GM23338 (cell line): ENCODE measurements around the gene ZNF592. TPM values are rescaled to one million over a fixed set of nuclear protein-coding genes. Genes with fewer than 3 reads are reported as not detected.

Experiments used
- ATAC-seq: fragments of 200-7000 bp; cut with Tn5 transposase; 3 replicates; pipeline ENCODE4 v1.9.1; 2020
- DNase-seq: peaks from one replicate; pipeline ENCODE4 v3.0.0-alpha.2; 2015; ENCODE audit warnings: low spot score
- H2AFZ ChIP-seq: fragments of 200-600 bp; sonication (generic); 2 replicates; pipeline ENCODE4 v1.8.0; 2016; ENCODE audit warnings: antibody characterized with exemption, mild to moderate bottlenecking, moderate library complexity
- H3F3A ChIP-seq: fragments of 200-600 bp; sonication (generic); replicated peaks from 2 replicates; pipeline ENCODE4 v1.8.0; 2017; ENCODE audit warnings: antibody characterized with exemption, mixed run types, low read depth
- H3K27ac ChIP-seq: fragments of 200-600 bp; sonication (generic); 2 replicates; pipeline ENCODE4 v1.6.1; 2016; ENCODE audit warnings: low read depth
- H3K27me3 ChIP-seq: fragments of 200-600 bp; sonication (generic); 2 replicates; pipeline ENCODE4 v1.8.0; 2016; ENCODE audit warnings: mild to moderate bottlenecking, mixed run types, moderate library complexity; ENCODE audit not compliant: insufficient read depth
- H3K36me3 ChIP-seq: fragments of 200-600 bp; sonication (generic); 2 replicates; pipeline ENCODE4 v1.8.0; 2016; ENCODE audit warnings: mild to moderate bottlenecking; ENCODE audit not compliant: insufficient read depth
- H3K4me1 ChIP-seq: fragments of 200-600 bp; sonication (generic); 2 replicates; pipeline ENCODE4 v1.8.0; 2016; ENCODE audit warnings: mild to moderate bottlenecking, moderate library complexity; ENCODE audit not compliant: insufficient read depth
- H3K4me2 ChIP-seq: fragments of 200-600 bp; sonication (generic); 2 replicates; pipeline ENCODE4 v1.7.1; 2017; ENCODE audit warnings: mixed run types
- H3K4me3 ChIP-seq: fragments of 200-600 bp; sonication (generic); 2 replicates; pipeline ENCODE4 v1.6.1; 2016; ENCODE audit warnings: mixed run types
- H3K79me2 ChIP-seq: fragments of 200-600 bp; sonication (generic); replicated peaks from 2 replicates; pipeline ENCODE4 v1.8.0; 2017; ENCODE audit warnings: mild to moderate bottlenecking; ENCODE audit not compliant: insufficient read depth
- H3K9me2 ChIP-seq: fragments of 200-600 bp; sonication (generic); 2 replicates; pipeline ENCODE4 v1.8.0; 2017; ENCODE audit not compliant: insufficient read depth
- H4K20me1 ChIP-seq: fragments of 200-600 bp; sonication (generic); replicated peaks from 2 replicates; pipeline ENCODE4 v1.8.0; 2017; ENCODE audit warnings: mild to moderate bottlenecking; ENCODE audit not compliant: insufficient read depth
- H3K27ac Mint-ChIP-seq: 2 replicates; pipeline ENCODE4 v1.8.0; 2020; ENCODE audit warnings: inconsistent platforms, mild to moderate bottlenecking, moderate library complexity, mixed read lengths
- H3K27me3 Mint-ChIP-seq: 3 replicates; pipeline ENCODE4 v1.8.0; 2022; ENCODE audit warnings: low read depth, mild to moderate bottlenecking, moderate library complexity, mixed read lengths, inconsistent platforms; ENCODE audit not compliant: insufficient read depth, poor library complexity
- H3K36me3 Mint-ChIP-seq: 3 replicates; pipeline ENCODE4 v1.8.0; 2021; ENCODE audit warnings: low read depth, mild to moderate bottlenecking, inconsistent platforms, moderate library complexity, mixed read lengths
- H3K4me1 Mint-ChIP-seq: 3 replicates; pipeline ENCODE4 v1.8.0; 2020; ENCODE audit warnings: mild to moderate bottlenecking, inconsistent platforms, mixed read lengths
- H3K4me3 Mint-ChIP-seq: 3 replicates; pipeline ENCODE4 v1.8.0; 2021; ENCODE audit warnings: moderate library complexity, mild to moderate bottlenecking, inconsistent platforms, mixed read lengths
- H3K9me3 Mint-ChIP-seq: 3 replicates; pipeline ENCODE4 v1.8.0; 2020; ENCODE audit warnings: moderate library complexity, mild to moderate bottlenecking, inconsistent platforms, mixed read lengths
- CREB1 ChIP-seq: fragments of 250-450 bp; sonication (Bioruptor Pico); IDR thresholded peaks from 2 replicates; pipeline ENCODE4 v1.5.0; 2020; ENCODE audit warnings: low read depth, mild to moderate bottlenecking, moderate library complexity
- CTCF ChIP-seq, 2 experiments: fragments of 200-600 bp in 1 of 2; sonication (generic) in 1 of 2; conservative IDR thresholded peaks; 2 replicates each; pipeline versions ENCODE4 v1.5.1 to v1.6.1; 2016 to 2017; ENCODE audit warnings: antibody characterized with exemption in 2 of 2, low read depth in 2 of 2, mild to moderate bottlenecking in 2 of 2, moderate library complexity in 1 of 2
- ETS1 ChIP-seq: IDR thresholded peaks from 2 replicates; pipeline ENCODE4 v1.6.1; 2016; ENCODE audit warnings: antibody characterized with exemption
- EZH2 ChIP-seq: fragments of 200-600 bp; sonication (generic); IDR thresholded peaks from one replicate; pipeline ENCODE4 v1.8.0; 2017; ENCODE audit warnings: antibody characterized with exemption, mild to moderate bottlenecking, low read depth; ENCODE audit not compliant: unreplicated experiment
- EZH2phosphoT487 ChIP-seq: fragments of 200-600 bp; sonication (generic); IDR thresholded peaks from one replicate; pipeline ENCODE4 v1.8.1; 2018; ENCODE audit warnings: antibody characterized with exemption; ENCODE audit not compliant: unreplicated experiment
- JUNB ChIP-seq: IDR thresholded peaks from one replicate; pipeline ENCODE4 v1.6.1; 2016; ENCODE audit warnings: antibody characterized with exemption; ENCODE audit not compliant: unreplicated experiment
- NANOG ChIP-seq: IDR thresholded peaks from 2 replicates; pipeline ENCODE4 v1.6.1; 2016; ENCODE audit warnings: antibody characterized with exemption, borderline replicate concordance
- POLR2AphosphoS5 ChIP-seq: IDR thresholded peaks from 2 replicates; pipeline ENCODE4 v1.6.1; 2016; ENCODE audit warnings: antibody characterized with exemption, low read depth
- REST ChIP-seq: IDR thresholded peaks from one replicate; pipeline ENCODE4 v1.6.1; 2018; ENCODE audit warnings: antibody characterized with exemption; ENCODE audit not compliant: unreplicated experiment
- STAT1 ChIP-seq: IDR thresholded peaks from one replicate; pipeline ENCODE4 v1.6.1; 2016; ENCODE audit warnings: antibody characterized with exemption; ENCODE audit not compliant: unreplicated experiment
- ZNF114 ChIP-seq: fragments of 250-450 bp; sonication (Bioruptor Pico); IDR thresholded peaks from 2 replicates; pipeline ENCODE4 v1.5.0; 2020; ENCODE audit warnings: mild to moderate bottlenecking, moderate library complexity
- ZNF331 ChIP-seq: fragments of 250-450 bp; sonication (Bioruptor Pico); IDR thresholded peaks from 2 replicates; pipeline ENCODE4 v1.5.0; 2020; ENCODE audit warnings: low read depth, mild to moderate bottlenecking, moderate library complexity
- ZNF462 ChIP-seq: fragments of 250-450 bp; sonication (Bioruptor Pico); IDR thresholded peaks from 2 replicates; pipeline ENCODE4 v1.5.0; 2020; ENCODE audit warnings: mild to moderate bottlenecking, moderate library complexity
- polyA plus RNA-seq: library from polyadenylated mRNA; unstranded; fragments of >200 nt; fragmentation: Nextera tagmentation; extraction: Ambion mirVana; gene quantifications from 2 replicates; pipeline ENCODE4 v1.2.1, GENCODE V29; 2016
- total RNA-seq: library from RNA; depleted of rRNA; stranded (reverse); fragments of >200 nt; shearing (Covaris generic); gene quantifications from 2 replicates; pipeline ENCODE4 v1.2.3, GENCODE V29; 2014

Gene ZNF592
- total and polyA plus RNA-seq, 2 experiments from 2014 or later = 4.4 to 21.4 TPM

- Histone ChIP-seq H3K27ac (no peak overlapping the region), H3K36me3 (no peaks in the 10 kb centered on the region), H3K27me3 (no peaks in the 10 kb centered on the region), H2AFZ (no peak overlapping the region), H3K79me2 (peaks cover 83% of the 10 kb centered on the region), H3K4me2 (no peak overlapping the region), H3K4me3 (no peak overlapping the region), H3F3A (peaks cover 24% of the 10 kb centered on the region), H4K20me1 (peaks cover 17% of the 10 kb centered on the region), H3K9me2 (no peaks in the 10 kb centered on the region), H3K4me1 (peaks cover 25% of the 10 kb centered on the region)
- H3K27me3 Mint-ChIP-seq = peaks cover 3% of the 10 kb centered on the region
- DNase-seq = no peak
- TF ChIP-seq ZNF114 (no peak), ZNF331 (CRISPR knock-in tag) (no peak), CREB1 (no peak), ETS1 (no peak), CTCF (conservative IDR thresholded peaks at IDR 0.05; ENCODE audit: low read depth in 2 of 2) (no peak), JUNB (no peak), EZH2phosphoT487 (no peak), REST (no peak), NANOG (no peak), ZNF462 (no peak), STAT1 (no peak), POLR2AphosphoS5 (no peak), EZH2 (no peak)
- ATAC-seq = no peak
- no peaks in the 10 kb centered on the region for H3K9me3 Mint-ChIP-seq
- H3K4me3 Mint-ChIP-seq = no peak overlapping the region
- H3K27ac Mint-ChIP-seq = no peak overlapping the region
- peaks cover 6% of the 10 kb centered on the region; the same call in 2 of the 3 replicates for H3K36me3 Mint-ChIP-seq
- H3K4me1 Mint-ChIP-seq = peaks cover 38% of the 10 kb centered on the region
Observed at GRCh38 chr15:84752195-84752594, 3.8 kb downstream of the ZNF592 start.
